Stimulated activated CD8-positive, alpha-beta memory T cell treated with anti-CD3 and anti-CD28 coated beads, Interleukin-12 subunit alpha, Interleukin-12 subunit beta, amount 100 ng/mL, for 1 hour (primary cell): ENCODE results near the gene MAMDC2.
"Not testable (repeated sequence)": the region's sequence is repeated elsewhere in the genome, so short reads cannot be mapped to it uniquely, and the experiment has no call there.

Experiments used
- DNase-seq: peaks from one replicate; pipeline ENCODE4 v3.0.0-alpha.2; 2020; ENCODE audit warnings: low read depth

The MAMDC2 gene

DNA sequence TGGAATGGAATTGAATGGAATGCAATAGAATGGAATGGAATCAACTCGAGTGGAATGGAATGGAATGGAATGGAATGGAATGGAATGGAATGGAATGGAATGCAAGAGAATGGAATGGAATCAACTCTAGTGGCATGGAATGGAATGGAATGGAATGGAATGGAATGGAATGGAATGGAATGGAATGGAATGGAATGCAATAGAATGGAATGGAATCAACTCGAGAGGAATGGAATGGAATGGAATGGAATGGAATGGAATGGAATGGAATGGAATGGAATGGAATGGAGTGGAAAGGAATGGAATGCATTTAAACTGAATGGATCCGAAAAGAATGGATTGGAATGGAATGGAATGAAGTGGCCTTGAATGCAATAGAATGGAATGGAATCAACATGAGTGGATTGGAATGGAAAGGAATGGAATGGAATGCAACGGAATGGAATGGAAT lies 5.5 kb upstream of the MAMDC2 start:
- not testable (repeated sequence) for DNase-seq

DNA sequence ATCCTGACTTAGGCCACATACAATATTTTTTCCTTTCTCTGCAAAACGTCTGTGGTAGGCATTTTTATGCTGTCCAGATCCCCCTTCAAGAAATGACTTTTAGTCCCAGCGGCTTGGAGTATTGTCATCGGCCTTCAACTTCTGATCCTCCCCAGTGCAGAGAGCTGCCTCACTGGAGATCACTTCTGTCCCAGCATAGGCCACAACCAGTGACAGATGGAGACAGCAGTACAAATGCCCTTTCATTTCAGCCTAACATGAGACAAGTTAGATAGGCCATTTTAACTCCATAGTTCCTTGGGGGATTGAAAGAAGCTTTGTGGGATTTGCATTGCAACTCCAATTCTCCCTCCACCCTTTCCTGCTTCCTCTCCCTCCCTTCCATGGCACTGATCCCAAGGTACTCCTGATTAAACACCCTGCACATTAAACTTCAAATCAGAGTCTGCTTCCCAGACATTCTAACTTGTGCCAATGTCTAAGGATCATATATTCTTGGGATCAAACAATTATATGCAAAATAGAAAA lies 3.2 kb upstream of the MAMDC2 start:
- no peak for DNase-seq

DNA sequence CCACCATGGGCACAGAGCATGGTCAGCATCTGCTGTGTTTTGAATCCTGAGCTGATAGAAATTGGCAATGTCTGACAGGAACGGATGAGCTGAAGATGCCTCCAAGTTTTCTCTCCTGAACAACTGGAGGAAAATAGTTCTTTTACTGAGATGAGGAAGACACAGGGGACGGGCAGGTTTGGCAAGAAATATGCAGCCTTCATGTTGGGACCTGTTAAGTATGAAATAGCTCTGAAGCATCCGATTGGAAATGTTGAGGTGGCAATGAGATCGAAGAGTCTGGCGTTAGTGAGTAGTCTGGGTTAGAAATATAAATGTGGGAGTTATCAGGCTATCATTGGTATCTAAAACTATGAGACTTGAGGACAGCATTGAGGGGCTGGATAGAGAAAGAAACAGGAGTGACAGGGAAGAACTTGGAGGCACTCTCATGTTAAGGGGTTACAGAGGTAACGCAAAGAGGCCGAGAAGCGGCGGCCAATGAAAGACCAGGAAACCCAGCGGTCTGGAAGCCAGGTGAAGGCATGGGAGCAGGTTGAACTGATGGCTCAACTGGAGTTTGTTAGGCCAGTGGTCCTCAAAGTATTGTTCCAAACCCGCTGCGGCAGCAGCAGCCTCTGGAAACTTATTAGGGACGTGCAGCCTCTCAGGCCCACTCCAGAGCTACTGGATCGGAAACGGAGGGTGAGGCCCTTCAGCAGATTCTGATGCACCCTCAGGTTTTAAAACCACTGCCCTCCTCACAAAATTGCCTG lies 1.0 kb upstream of the MAMDC2 start:
- no peak for DNase-seq

DNA sequence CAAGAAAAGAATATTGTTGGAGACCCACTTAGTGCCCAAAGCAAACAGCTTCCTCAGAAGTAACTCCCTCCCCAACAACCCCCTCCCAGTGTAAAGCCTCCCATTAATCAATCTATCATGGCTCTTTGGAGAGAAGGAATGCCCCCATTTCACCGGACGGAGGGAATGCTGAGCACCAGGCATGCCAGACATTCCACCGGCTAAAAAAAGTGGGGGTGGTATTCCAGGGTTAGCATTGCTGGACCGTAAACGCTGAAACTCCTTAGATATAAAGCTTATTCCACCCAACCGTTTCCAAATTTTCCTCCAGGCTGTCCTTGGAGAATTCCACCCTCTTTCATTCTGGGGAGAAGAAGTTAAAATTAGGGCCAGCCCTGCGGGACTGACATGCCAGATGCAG lies 363 bp upstream of the MAMDC2 start:
- no peak for DNase-seq

DNA sequence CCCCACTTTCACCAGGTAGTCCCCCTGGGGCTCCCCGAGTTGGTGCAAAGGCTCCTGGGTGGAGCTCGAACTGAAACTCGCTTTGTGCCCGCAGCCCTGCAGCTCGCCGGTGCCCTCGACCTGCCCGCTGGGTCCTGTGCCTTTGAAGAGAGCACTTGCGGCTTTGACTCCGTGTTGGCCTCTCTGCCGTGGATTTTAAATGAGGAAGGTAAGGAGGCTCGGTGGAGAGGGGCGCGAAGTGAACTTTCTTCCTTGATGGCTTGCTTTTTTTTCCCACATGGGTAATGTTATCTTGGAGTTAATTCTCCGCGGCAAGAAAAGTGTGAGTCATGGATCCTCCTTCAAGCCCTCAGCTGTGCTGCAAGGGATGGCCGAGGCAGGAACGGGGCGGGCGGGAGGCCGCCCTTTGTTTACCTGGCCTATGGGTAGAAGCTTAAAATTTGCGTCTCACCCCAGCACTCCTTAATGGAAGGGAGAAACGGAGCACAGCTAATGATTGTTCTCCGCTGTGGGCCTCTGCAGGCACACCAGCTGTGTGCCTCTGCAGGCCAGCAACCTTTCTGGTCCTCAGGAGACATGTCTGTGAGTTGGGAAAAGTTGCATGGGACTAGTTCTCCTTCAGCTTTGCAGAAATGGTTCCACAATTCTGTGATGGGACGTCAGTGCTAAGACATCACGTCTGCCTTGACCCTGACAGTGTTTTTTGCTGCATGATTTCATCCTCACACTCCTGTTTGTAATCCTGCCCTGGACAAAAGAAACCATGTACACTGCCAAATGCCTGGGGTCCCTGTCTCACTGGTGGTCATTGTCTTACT lies 1.1 kb downstream of the MAMDC2 start:
- no peak for DNase-seq

DNA sequence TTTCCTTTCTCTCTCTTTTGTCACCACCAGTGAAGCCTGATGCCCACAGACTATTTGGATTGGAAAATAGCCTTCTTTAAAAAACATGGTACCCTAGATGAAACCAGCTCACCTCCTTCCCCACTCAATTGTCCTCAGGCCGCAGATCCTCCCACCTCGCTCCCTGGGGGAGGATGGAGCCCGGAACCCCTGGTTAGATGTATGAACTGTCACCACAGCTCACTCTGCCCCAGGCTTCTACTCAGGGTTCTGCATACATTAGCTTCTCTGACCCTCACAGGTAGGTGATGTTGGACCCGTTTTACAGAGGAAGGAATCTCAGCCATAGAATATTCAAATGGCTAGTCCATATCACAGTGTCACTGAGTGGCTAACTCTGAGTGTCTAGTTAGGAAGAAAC lies 1.8 kb downstream of the MAMDC2 start:
- DNase-seq = no peak

DNA sequence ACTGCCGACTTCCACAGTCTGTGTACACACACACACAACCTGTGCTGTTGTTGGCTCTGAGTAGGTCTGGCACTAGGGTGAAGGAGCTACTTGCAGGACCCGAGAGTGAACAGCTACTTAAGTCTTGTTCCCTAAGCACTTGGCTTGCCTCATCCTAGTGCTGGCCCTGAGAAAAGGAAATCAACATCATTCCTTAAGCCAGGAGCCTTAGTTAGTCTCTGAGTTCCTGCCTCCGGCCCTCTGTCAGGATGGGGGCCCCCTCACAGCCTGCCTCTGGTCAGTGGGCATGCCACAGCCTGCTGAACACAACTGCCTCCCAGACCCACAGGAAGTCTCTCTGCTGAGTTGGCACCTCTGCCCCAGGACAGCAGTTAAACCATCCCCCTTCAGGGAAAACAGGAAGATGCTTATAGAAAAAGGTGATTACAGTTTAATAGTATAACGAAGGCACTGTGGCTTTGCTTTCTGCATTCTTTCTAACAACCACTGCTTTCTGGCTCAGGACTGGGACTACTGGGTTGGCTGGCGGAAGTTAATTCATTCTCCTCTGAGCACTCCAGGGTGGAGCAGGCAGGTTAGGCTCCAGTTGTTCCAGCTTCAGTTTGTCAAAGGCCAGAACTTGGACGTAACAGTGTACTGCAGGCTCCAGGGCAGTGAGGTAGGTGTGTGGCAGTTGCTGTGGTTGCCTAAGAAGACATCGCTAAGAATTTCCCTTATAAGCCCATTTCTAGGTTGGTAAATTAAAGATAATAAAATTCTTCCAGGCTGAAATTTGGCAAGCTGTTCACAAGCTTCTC lies 2.8 kb downstream of the MAMDC2 start:
- no peak for DNase-seq

DNA sequence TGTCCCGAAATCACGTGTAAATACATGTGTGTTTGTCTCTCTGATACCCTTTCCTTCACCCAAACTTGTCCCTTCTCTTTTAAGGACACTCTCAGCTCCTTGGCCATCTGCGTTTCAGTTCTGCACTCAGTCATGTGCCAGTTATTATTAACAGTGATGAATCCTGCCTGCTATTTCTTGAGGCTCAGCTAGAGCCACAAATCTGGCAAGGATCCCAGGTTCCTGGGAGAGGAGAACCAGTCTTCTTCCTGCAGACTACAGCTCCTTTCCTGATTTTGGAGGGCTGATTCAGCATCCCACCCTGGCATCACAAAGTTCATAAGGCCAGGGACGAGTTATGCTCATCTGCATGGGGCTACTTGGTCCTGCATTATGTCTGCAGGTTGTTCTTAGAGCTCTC lies 5.6 kb downstream of the MAMDC2 start:
- no peak for DNase-seq

DNA sequence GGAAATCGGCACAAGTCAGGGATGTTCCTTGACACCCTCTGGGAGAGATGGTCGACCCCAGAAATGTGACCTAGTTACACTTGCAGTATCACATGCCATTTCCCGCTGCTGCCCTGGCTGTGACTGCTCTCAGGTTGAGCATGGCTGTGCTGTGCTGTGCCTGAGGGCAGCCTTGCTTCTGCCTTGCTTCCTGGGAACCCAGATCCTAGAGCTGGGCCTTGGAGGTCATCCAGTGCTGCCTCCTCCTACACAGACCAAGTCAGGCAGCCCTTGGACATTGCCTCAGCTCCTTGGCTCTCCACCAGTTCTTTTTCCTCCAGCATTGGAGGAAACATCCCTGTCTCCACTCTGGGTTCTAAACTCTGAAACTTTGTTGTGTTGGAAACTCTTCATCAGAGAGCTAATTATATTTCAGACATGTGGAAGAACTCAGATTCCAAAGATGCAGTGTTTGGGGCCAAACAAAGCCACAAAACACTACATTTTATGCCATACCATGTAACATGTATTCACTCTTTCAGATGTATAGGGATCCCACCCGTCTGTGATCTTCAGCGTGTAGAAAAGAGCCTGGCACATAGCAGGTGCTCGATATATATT lies 6.1 kb downstream of the MAMDC2 start:
- DNase-seq = no peak

DNA sequence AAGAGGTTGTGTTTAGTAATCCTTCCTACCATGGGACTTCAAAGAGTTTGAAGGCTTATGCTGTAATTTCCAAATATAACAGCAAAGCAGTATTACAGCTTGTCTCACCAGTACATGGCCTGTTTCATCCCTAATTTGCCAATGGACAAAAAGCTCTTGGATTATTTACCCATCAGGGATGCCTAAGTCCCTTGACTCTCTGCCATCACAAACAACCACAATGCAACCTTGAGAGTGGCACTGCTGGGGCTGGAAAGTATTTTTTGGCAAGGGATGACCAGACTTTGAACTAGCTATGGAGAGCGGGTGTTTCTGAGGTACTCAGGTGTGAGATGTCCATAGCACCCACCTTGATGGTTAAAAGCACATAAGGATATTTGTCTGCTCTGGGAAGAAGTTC lies 9.1 kb downstream of the MAMDC2 start:
- no peak for DNase-seq

DNA sequence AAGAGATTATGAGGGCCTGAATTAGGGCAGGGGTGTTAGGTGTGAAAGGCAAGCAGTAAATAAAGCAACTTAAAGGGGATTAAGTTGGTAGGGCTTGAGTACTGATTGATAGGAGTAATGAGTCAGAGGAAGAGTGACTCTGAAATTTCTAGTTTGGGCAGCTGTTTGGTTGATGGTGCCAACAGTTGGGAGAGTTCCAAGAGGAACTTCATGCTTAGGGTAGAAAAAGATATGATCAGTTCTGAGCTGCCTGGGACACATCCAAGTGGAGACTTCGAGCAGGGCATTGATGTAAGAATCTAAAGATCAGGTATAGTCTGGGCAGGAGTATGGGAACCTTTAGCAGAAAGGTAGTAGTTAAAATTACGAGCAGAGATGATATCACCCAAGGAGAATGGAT lies 10.2 kb downstream of the MAMDC2 start:
- no peak for DNase-seq

DNA sequence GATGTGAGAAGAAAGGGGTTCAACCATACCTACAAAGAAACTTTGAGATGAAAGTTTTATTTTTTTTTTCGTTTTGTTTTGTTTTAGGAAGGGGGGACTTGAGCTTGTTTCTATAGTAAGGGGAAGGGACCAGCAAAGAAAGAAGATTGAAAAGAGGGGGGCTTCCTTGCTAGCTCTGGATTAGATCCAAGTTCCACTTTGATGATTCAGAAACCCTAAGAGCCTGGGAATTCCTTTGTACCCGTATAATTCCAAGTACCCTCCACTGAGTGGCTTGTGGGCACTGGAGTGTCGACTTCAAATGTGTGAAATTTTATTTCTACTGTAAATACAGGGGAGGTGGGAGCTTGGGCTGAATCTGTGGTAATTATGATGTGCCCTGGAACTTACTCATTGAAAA lies 10.9 kb downstream of the MAMDC2 start:
- no peak for DNase-seq

DNA sequence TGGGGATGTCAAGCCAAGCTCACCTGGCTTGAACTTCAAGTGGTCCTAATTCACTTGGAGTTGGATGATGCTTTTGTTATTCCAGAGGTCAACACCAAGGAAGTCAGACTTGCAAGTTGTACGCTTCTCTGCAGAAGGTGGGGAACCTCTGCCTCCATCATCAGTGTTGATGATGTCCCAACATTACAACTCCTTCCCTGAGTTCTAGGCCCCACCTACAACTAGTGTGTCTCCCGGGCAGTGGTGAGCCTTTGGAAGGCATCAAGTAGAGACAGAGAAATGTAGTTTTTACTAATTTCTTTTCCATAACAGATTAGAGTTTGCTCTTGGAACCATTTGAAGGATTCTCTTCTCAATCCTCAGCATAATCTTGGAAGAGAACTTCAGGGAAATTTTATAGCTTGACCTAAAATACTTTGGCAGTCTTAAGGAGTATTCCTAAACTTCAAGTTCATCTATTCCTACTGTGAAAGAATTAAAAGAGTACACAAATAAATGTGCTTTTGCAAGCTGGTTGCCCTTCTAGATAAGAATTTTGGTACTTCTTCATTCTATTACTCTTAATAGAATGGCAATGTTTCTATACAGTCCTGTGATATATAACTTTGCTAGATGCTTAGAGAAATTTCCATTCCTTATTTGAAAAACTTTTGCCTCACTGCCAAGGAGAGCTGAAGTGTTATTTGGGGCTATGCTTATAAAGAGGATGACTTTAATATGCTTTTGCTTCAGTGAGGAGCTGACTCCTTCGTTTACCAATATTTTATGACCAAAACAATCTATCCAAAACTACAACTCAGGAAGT lies 12.0 kb downstream of the MAMDC2 start:
- no peak for DNase-seq

DNA sequence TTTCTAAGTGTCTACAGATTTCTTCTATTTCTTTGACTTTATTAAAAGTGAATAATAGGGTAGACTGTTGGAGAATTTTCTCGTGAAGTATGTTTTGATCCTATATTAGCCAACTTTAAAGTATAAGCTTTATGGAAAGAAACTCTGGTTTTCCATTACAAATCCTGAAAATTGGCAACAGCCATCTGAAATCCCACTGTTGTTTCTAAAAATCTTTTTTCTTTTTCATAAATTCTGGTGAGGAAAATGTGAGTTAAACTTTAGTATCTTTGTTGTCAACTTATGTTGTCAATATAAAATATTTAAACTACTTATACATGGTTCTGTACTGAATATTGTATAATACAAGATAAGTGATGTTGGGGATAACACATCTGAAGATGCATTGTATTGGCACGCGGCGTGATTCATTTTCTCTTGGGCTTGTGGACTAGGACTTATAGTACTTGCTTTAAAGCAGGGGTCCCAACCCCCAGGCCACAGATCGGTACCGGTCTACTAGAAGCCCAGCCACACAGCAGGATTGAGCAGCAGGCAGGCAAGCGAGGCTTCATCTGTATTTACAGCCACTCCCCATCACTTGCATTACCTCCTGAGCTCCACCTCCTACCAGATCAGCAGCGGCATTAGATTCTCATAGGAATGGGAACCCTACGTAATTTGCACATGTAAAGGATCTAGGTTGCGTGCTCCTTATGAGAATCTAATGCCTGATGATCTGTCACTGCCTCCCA lies 12.7 kb downstream of the MAMDC2 start:
- no peak for DNase-seq

DNA sequence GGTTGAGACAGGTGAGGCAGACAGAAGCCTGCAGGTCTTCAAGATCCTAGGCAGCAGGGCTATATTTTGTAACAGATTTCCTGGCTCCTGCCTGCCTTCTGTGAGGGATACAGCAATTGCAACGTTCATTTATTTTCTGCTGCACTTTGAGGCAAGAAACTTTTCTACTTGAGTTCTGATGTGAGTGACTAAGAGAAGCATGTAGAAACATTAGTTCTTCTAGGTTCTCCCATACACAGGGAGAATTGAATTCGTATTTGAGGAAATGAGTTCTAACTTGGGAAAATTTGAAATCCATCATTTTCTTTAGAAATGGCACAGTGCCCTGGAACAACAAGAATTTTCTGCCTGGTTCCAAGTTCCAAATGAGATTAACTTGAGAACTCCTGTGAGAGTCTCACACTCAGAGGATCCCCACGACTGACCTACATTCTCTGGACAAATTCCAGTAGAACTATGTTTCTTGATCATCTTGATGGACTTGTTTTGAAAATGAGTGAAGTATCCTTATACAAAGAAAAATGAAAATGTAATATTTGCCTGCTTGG lies 15.0 kb downstream of the MAMDC2 start:
- DNase-seq = no peak

DNA sequence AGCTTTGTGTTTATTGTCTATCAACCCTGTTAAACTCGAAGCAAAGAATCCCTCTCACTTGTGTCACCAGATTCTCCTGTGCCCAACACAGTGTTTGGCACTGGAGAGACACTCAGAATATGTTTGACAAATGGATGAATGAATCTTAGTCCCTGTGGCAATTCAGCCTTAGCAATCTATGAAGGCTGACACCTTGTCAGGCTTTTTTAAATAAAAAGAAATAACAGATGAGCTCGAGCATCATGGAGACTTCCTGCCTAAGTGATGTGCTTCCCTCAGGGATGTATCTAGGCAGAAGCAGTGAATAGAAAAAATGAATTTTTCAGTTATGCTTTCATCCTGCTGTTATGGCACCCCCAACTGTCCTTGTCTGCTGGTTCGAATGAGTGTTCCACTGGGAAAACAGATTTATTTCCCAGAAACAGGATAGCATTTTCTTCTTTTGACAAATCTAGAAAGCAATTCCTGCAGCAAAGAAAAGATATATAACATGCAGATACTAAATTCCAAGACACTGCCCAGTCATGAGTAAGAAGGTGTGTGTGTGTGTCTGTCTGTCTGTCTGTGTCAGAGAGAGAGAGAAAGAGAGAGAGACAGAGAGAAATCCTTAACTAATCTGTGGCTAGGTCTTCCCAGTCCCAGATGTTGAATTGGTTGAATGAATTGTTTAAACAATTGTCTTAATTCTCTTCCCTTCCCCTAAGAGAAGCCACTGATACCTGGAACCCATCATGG lies 16.7 kb downstream of the MAMDC2 start:
- no peak for DNase-seq

DNA sequence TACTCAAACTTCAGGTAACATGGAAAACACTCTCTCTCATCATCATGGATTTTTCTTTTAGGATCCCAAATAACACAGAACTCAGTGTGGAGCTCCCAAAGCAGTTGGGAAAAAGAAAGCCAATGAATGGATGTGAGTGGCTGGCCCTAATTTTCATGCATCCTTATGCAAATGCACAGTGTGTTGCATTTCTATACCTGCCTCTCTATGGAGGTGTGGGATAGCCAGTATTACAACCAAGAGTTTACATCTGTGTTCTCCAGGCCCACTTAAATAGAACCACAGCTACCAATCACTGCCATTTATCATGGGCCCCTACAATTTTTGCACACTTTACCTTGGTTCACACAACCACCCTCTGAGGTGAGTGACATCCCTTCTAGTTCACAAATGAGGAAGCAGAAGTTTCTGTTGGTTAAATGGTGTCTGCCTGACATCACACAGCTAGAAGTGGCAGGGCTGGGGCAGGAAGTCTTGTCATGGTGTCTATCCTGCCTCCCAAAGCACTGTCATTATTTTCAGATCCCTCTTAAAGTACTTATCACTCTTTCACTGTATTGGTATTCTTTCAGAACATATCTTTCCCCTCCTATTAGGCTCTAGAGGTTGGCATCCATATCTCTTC lies 17.3 kb downstream of the MAMDC2 start:
- no peak for DNase-seq

DNA sequence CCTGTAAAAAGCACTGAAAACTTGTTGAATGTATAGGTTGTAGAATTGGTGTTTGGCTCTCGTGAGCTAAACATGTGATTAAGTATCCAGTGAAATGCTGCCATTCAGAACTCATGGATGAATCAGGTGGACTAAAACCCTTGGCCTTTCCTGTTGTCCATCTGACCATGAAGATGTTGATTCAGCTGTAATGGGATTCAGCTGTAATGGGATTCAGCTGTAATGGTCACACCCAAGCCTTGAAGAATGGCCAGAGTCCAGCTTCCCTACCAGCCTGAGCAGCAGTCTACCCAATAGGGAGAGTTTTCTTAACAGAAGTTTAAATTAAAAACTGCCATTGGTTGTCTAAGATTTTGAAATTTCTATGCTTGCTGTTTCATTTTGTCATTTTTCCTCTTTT lies 18.1 kb downstream of the MAMDC2 start:
- no peak for DNase-seq

DNA sequence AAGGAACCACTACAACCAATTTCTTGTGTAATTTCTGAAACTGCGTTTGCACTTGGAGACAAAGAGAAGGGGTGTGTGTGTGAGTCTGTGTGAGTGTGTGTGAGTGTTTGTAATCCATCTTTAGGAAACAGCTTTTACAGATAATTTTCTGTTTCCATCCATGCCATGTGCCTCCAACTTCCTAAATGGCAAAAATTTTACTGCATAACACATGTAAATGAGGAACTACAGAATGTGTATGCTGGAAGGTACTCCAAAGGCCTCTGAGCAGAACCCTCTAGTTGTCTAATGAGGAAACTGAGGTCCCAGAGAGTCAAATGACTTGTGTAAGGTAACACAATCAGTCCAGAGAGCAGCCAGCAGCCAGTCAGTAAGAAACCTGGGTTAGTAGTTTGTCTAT lies 20.8 kb downstream of the MAMDC2 start:
- no peak for DNase-seq
